ENCODE results near the gene CPN2. TPM values are rescaled to one million over a fixed set of nuclear protein-coding genes. Genes with fewer than 3 reads are reported as not detected.

The CPN2 gene
- total and polyA plus RNA-seq, 2 donors (not counting 3 experiments of a cell fraction or from before 2014, with no cell fraction given), result not detected

GRCh38 chr3:194367992-194368841 lies 17.1 kb upstream of the CPN2 start:
- peaks cover 5% of the 10 kb centered on the region for H3K4me1 ChIP-seq (ENCODE audit: control insufficient read depth, extremely low read depth, insufficient read depth, low read length)
- no peak overlapping the region for H2AFZ ChIP-seq (ENCODE audit: low read depth, low read length)
- ChIA-PET CTCF (interaction anchor here (1.0 to 2.1 kb wide), 6 partner anchors 11 to 205 kb away, joined by 3 to 6 read pairs (median 3); no protein-coding TSS in a partner anchor), POLR2A (no interaction called here)
- H3K9ac ChIP-seq (replicated peaks; ENCODE audit: extremely low read depth, insufficient read depth, low read length), result no peak overlapping the region
- no peak overlapping the region for H3K4me3 ChIP-seq (replicated peaks in 1 of 3; ENCODE audit: insufficient read depth in 1 of 3, low read depth in 1 of 3, low read length in 3 of 3)
- no peaks in the 10 kb centered on the region for H4K20me1 ChIP-seq (replicated peaks; ENCODE audit: control insufficient read depth, extremely low read depth, insufficient read depth, low read length)
- peaks cover 15 to 19% of the 10 kb centered on the region in 2 experiments for H3K27me3 ChIP-seq (ENCODE audit: control insufficient read depth in 2 of 2, insufficient read depth in 2 of 2, low read length in 2 of 2)
- TF ChIP-seq EZH2 (IDR thresholded peaks at IDR 0.05; ENCODE audit: borderline replicate concordance, low read depth, low read length, severe bottlenecking) (no peak), CTCF (IDR thresholded peaks at IDR 0.05; ENCODE audit: extremely low read depth in 1 of 2, insufficient read depth in 1 of 2, low read depth in 1 of 2, low read length in 2 of 2) (no peak), MAX (IDR thresholded peaks at IDR 0.05; ENCODE audit: insufficient read depth, insufficient read length) (no peak), POLR2A (IDR thresholded peaks at IDR 0.05; ENCODE audit: low read depth, low read length) (no peak), FOS (IDR thresholded peaks at IDR 0.05; ENCODE audit: borderline replicate concordance, insufficient read depth, low read length) (no peak)
- FAIRE-seq (no peak), DNase-seq (ENCODE audit: low read depth, low spot score) (no peak)
- H3K36me3 ChIP-seq (ENCODE audit: control insufficient read depth in 2 of 2, extremely low read depth in 1 of 2, insufficient read depth in 2 of 2, low read length in 2 of 2), result no peaks in the 10 kb centered on the region
- no peaks in the 10 kb centered on the region for H3K9me1 ChIP-seq (replicated peaks; ENCODE audit: control insufficient read depth, extremely low read depth, insufficient read depth, low read length)
- H3K9me3 ChIP-seq (replicated peaks; ENCODE audit: control insufficient read depth, insufficient read depth, low read length), result no peaks in the 10 kb centered on the region
- BruUV-seq (replicated peaks), result no TSS peak
- H3K27ac ChIP-seq (ENCODE audit: insufficient read depth, low read depth, low read length), result no peak overlapping the region
- no peaks in the 10 kb centered on the region for H3K79me2 ChIP-seq (ENCODE audit: control insufficient read depth, insufficient read depth, low read length)
- dilution Hi-C loops (cut with MboI; ENCODE audit: extremely low pct_ligation_motif_present, low sequenced_read_pairs) (no loop called here), intact Hi-C loops (cut with micrococcal nuclease) (no loop called here)
- H3K4me2 ChIP-seq (ENCODE audit: insufficient read depth, low read length), result no peak overlapping the region

All from endothelial cell of umbilical vein (primary cell).